Stomach (tissue), 9 donors: ENCODE measurements around the gene NPY2R. TPM values are rescaled to one million over a fixed set of nuclear protein-coding genes. Genes with fewer than 3 reads are reported as not detected.

Experiments
- DNase-seq, 2 donors: peaks; one replicate each; pipeline versions ENCODE4 v3.0.0 to v3.0.0-alpha.2; 2013 to 2019
- H3K27ac ChIP-seq, 5 donors: fragments of 200-600 bp in 4 of 5; sonication (generic) in 4 of 5; one replicate each; pipeline ENCODE4 v1.5.1; 2013 to 2019; ENCODE audit warnings: mild to moderate bottlenecking in 1 of 5, moderate library complexity in 1 of 5
- H3K27me3 ChIP-seq, 3 donors: fragments of 200-600 bp; sonication (generic); one replicate each; pipeline ENCODE4 v1.5.1; 2017 to 2019; ENCODE audit warnings: mixed run types in 1 of 3
- H3K36me3 ChIP-seq, 4 donors: fragments of 200-600 bp; sonication (generic); 1 replicate in 3 of 4; 2 replicates in 1 of 4; pipeline ENCODE4 v1.5.1; 2016 to 2019
- H3K4me1 ChIP-seq, 4 donors: fragments of 200-600 bp; sonication (generic); one replicate each; pipeline ENCODE4 v1.5.1; 2016 to 2019
- H3K4me3 ChIP-seq, 4 donors: fragments of 200-600 bp; sonication (generic) in 3 of 4; one replicate each; pipeline ENCODE4 v1.5.1; 2016 to 2019; ENCODE audit warnings: mild to moderate bottlenecking in 1 of 4
- H3K9me3 ChIP-seq, 4 donors: fragments of 200-600 bp; sonication (generic); one replicate each; pipeline ENCODE4 v1.5.1; 2016 to 2019
- EP300 ChIP-seq: sonication (generic); formaldehyde crosslinking; IDR thresholded peaks from one replicate; pipeline ENCODE4 v1.6.1; 2017; ENCODE audit warnings: antibody characterized with exemption
- POLR2A ChIP-seq, 4 donors: fragments of 450-650 bp; IDR thresholded peaks; one replicate each; pipeline ENCODE4 v1.6.1; 2016; ENCODE audit warnings: antibody characterized with exemption in 4 of 4, control low read depth in 2 of 4, mild to moderate bottlenecking in 1 of 4, moderate library complexity in 1 of 4
- POLR2AphosphoS5 ChIP-seq, 3 donors: sonication (generic); formaldehyde crosslinking; IDR thresholded peaks; one replicate each; pipeline ENCODE4 v1.6.1; 2016; ENCODE audit warnings: antibody characterized with exemption in 3 of 3
- WGBS, 5 donors: extraction: QIAGEN DNeasy Blood & Tissue Kit in 3 of 5; methylation state at CpG; one replicate each; pipeline versions ENCODE4 v1.1.5 to v1.1.7; 2013 to 2018; 5-methylcytosine and 5-hydroxymethylcytosine counted together
- intact Hi-C: fragments of 100-400 bp; cut with DNase I; formaldehyde crosslinking; loops from one replicate; pipeline ENCODE4 v1.15.1; 2023; ENCODE audit warnings: low total_unique reads
- polyA plus RNA-seq, 3 donors: library from polyadenylated mRNA; stranded (reverse); fragments of 200-250 nt; gene quantifications; one replicate each; pipeline ENCODE4 v1.2.3, GENCODE V29; 2013
- total RNA-seq, 5 donors: library from RNA; depleted of rRNA; stranded (reverse); fragments of >200 nt; gene quantifications; one replicate each; pipeline versions ENCODE4 v1.1.0 to v1.2.3, GENCODE V29; 2014 to 2016
- TF ChIP-seq, protein P1 (sequence below), 7 experiments: fragments of 450-650 bp in 4 of 7; fragments of 200-600 bp in 3 of 7; sonication (generic) in 3 of 7; IDR thresholded peaks; one replicate each; pipeline ENCODE4 v1.5.1; 2016 to 2019; ENCODE audit warnings: antibody characterized with exemption in 7 of 7, control low read depth in 2 of 7, mild to moderate bottlenecking in 1 of 7
- donor health status: healthy with polysubstance abuse.
- donor health status: Bipolar disorder and iron deficiency.
- donor health status: healthy.

The NPY2R gene
- total and polyA plus RNA-seq, 8 donors: 0.08 to 1.8 (median 0.58) TPM; not detected in 5

DNA sequence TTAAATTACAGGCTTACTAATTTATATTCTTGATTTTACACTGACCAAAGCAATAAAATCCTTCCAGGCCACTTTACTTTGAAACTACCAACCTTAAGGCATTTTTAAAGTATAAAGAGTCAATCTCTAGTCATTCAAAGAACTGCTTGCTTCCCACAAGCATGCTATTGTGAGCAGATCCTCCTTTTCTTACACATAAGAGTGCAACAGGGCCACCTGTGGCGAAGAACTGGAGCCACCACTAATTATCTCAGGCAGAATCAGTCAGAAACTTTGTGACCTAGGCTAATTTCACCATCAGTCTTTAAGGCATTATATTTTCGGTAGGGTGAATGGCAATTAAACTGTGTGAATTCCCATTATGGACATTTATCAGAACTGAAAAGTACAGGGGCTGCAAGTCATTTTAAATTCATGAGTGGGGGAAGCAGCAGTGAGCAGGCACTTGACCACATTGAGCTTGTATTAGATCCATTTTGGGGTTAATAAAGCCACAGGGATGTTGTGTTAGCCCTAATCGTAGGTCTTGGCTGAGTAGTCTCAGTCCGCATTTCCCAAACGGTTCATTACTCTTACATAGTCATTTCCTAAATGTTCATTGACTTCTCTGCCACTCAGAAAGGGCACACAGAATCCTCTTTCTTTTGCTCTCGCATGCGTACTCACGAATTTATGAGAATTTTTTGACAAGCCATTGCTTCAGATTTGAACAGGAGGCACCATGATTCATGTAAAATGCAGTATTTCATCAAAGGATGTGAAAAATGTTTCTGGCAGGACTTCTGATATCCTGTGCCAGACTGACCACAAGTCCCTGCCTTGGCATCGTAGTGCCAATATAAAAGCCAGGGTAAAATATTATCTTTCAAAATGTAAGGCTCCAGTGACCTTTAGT, 39.8 kb downstream of the NPY2R start:
- DNase-seq: no peak
- Histone ChIP-seq H3K36me3 (no peaks in the 10 kb centered on the region), H3K27ac (no peak overlapping the region), H3K4me1 (no peaks in the 10 kb centered on the region), H3K27me3 (no peaks in the 10 kb centered on the region), H3K9me3 (no peaks in the 10 kb centered on the region), H3K4me3 (no peak overlapping the region)
- intact Hi-C loops: no loop called here
- TF ChIP-seq, protein P1, sequence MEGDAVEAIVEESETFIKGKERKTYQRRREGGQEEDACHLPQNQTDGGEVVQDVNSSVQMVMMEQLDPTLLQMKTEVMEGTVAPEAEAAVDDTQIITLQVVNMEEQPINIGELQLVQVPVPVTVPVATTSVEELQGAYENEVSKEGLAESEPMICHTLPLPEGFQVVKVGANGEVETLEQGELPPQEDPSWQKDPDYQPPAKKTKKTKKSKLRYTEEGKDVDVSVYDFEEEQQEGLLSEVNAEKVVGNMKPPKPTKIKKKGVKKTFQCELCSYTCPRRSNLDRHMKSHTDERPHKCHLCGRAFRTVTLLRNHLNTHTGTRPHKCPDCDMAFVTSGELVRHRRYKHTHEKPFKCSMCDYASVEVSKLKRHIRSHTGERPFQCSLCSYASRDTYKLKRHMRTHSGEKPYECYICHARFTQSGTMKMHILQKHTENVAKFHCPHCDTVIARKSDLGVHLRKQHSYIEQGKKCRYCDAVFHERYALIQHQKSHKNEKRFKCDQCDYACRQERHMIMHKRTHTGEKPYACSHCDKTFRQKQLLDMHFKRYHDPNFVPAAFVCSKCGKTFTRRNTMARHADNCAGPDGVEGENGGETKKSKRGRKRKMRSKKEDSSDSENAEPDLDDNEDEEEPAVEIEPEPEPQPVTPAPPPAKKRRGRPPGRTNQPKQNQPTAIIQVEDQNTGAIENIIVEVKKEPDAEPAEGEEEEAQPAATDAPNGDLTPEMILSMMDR (IDR thresholded peaks at IDR 0.05): no peak
- TF ChIP-seq EP300: no peak
- TF ChIP-seq POLR2AphosphoS5 (IDR thresholded peaks at IDR 0.05): no peak
- no peak for TF ChIP-seq POLR2A (IDR thresholded peaks at IDR 0.05)
- 66 to 76% (median 69%) methylated on average over 9 of the region's 9 CpGs for WGBS, 5 donors

DNA sequence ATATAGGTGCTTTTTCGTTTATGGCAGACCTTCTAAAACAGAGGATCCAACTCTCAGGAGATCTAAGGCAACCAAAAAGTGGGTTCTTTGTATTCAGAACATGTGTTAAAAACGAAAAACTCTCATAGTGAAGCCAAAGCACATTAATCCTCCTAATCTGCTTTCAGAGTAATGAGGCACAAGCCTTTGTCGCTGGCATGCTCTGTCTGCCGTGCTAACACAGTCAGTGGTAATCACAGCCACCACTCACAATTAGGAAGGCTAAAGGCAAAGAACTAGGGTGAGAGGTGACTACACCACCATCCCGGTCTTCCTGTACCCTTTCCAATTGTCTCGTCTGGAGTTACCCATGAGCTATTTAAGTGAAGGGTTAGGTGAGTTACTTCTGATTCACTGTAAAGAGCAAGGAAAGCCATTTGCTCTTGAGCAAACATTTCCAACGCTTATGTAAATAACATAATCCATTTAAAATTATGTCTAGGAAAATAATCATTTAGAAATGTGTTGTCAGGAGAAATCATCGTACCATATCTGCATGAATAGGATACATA, 40.7 kb downstream of the NPY2R start:
- intact Hi-C loops: no loop called here
- Histone ChIP-seq H3K4me1 (no peaks in the 10 kb centered on the region), H3K27me3 (no peaks in the 10 kb centered on the region), H3K27ac (no peak overlapping the region), H3K4me3 (no peak overlapping the region), H3K36me3 (no peaks in the 10 kb centered on the region), H3K9me3 (no peaks in the 10 kb centered on the region)
- TF ChIP-seq, protein P1 (IDR thresholded peaks at IDR 0.05): no peak
- TF ChIP-seq EP300: no peak
- no peak for TF ChIP-seq POLR2A (IDR thresholded peaks at IDR 0.05)
- TF ChIP-seq POLR2AphosphoS5 (IDR thresholded peaks at IDR 0.05): no peak
- WGBS, 5 donors: 25 to 33% (median 28%) methylated on average over 8 of the region's 8 CpGs
- DNase-seq: peak in 1 of 2 donors; percentile 2

DNA sequence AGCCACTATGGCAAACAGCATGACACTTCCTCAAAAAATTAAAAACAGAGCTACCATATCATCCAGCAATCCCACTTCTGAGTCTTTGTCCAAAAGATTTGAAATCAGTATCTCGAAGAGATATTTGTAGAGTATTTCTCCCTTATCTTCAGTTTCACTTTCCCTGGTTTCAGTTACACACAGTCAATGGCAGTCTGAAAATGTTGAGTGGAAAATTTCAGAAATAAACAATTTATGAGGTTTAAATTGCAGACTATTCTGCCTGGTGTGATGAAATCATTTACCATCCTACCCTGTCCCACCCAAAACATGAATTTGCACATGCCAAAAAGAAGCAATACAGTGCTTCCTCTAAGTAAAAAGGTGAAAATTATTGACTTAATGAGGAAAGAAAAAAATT, 43.9 kb downstream of the NPY2R start:
- intact Hi-C loops: no loop called here
- WGBS, 5 donors: 20 to 52% (median 35%) methylated on average over 1 of the region's 1 CpG
- no peak overlapping the region for H3K4me3 ChIP-seq
- no peak overlapping the region for H3K27ac ChIP-seq
- no peaks in the 10 kb centered on the region for H3K36me3 ChIP-seq
- TF ChIP-seq POLR2A (IDR thresholded peaks at IDR 0.05): no peak
- no peak for TF ChIP-seq POLR2AphosphoS5 (IDR thresholded peaks at IDR 0.05)
- no peak for TF ChIP-seq EP300
- no peak for DNase-seq
- no peaks in the 10 kb centered on the region for H3K4me1 ChIP-seq
- H3K27me3 ChIP-seq: no peaks in the 10 kb centered on the region
- H3K9me3 ChIP-seq: no peaks in the 10 kb centered on the region

DNA sequence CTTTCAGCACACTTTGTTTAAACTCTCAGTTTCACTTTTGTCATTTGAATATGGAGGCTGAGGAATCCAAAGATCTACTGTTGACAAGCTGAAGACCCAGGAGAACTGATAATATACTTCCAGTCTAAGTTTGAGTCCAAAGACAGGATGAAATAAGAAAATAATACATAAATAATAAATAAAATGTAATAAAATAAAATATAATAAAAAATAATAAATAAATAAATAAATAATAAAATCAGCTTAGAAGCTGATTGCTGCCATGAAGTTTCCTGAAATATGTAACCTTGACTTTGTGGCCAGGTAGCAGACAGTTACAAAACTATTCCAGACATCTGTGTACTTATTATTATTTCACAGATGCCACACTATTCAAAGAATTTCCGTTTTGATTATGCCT, 55.0 kb downstream of the NPY2R start:
- Histone ChIP-seq H3K27ac (no peak overlapping the region), H3K9me3 (no peaks in the 10 kb centered on the region), H3K4me3 (no peak overlapping the region), H3K36me3 (no peaks in the 10 kb centered on the region), H3K27me3 (no peaks in the 10 kb centered on the region), H3K4me1 (no peaks in the 10 kb centered on the region)
- TF ChIP-seq EP300 (no peak), POLR2AphosphoS5 (IDR thresholded peaks at IDR 0.05) (no peak), POLR2A (IDR thresholded peaks at IDR 0.05) (no peak)
- TF ChIP-seq, protein P1 (IDR thresholded peaks at IDR 0.05): no peak
- intact Hi-C loops: no loop called here
- 78 to 93% (median 85%) methylated on average over 1 of the region's 1 CpG for WGBS, 5 donors
- no peak for DNase-seq
